SU-DHL-6 (cell line): Measurements from ENCODE around the gene MCEE.
A peak's percentile ranks its signal among the peaks of the same experiment; 100 is the strongest.
"Not testable (repeated sequence)": the region's sequence is repeated elsewhere in the genome, so short reads cannot be mapped to it uniquely, and the experiment has no call there.

ENCODE experiments used
- H2AFZ ChIP-seq: fragments of 200-600 bp; sonication (generic); 2 replicates; pipeline ENCODE4 v1.6.1; 2014; ENCODE audit warnings: low read depth, mild to moderate bottlenecking, moderate library complexity, mixed read lengths, antibody characterized with exemption, low read length; ENCODE audit not compliant: severe bottlenecking
- H3F3A ChIP-seq: fragments of 200-600 bp; shearing (Covaris generic); 2 replicates; pipeline ENCODE4 v1.6.0; 2016; ENCODE audit warnings: antibody characterized with exemption, mild to moderate bottlenecking; ENCODE audit not compliant: insufficient read depth
- H3K27ac ChIP-seq: fragments of 200-600 bp; sonication (generic); 2 replicates; pipeline ENCODE4 v1.5.1; 2016; ENCODE audit warnings: low read depth, mild to moderate bottlenecking, low read length, moderate library complexity, mixed read lengths
- H3K27me3 ChIP-seq: fragments of 200-600 bp; sonication (generic), shearing (Covaris generic); 2 replicates; pipeline ENCODE4 v1.6.0; 2014; ENCODE audit warnings: mild to moderate bottlenecking, low read length
- H3K36me3 ChIP-seq: fragments of 200-600 bp; sonication (generic); 2 replicates; pipeline ENCODE4 v1.6.1; 2014; ENCODE audit warnings: mild to moderate bottlenecking, low read length, mixed read lengths
- H3K4me2 ChIP-seq: fragments of 300-600, 200-600 bp; shearing (Covaris generic), sonication (generic); 2 replicates; pipeline ENCODE4 v1.6.0; 2014; ENCODE audit warnings: low read length, low read depth, mild to moderate bottlenecking; ENCODE audit not compliant: poor library complexity, severe bottlenecking
- H3K4me3 ChIP-seq: fragments of 200-600 bp; sonication (generic); 2 replicates; pipeline ENCODE4 v1.5.1; 2014; ENCODE audit warnings: antibody characterized with exemption, low read length, mild to moderate bottlenecking, mixed read lengths; ENCODE audit not compliant: insufficient read depth, poor library complexity, severe bottlenecking
- H3K79me2 ChIP-seq: fragments of 200-600 bp; sonication (generic); 2 replicates; pipeline ENCODE4 v1.6.1; 2014; ENCODE audit warnings: mild to moderate bottlenecking, low read length, moderate library complexity; ENCODE audit not compliant: insufficient read depth
- H3K9ac ChIP-seq: fragments of 200-600 bp; sonication (generic); 2 replicates; pipeline ENCODE4 v1.7.0; 2014; ENCODE audit warnings: mild to moderate bottlenecking, low read length
- H3K9me2 ChIP-seq: fragments of 200-600 bp; sonication (generic); replicated peaks from 2 replicates; pipeline ENCODE4 v1.6.1; 2014; ENCODE audit warnings: low read length; ENCODE audit not compliant: insufficient read depth
- H3K9me3 ChIP-seq: fragments of 200-600 bp; sonication (generic); 2 replicates; pipeline ENCODE4 v1.6.1; 2014; ENCODE audit warnings: low read length, mixed read lengths; ENCODE audit not compliant: insufficient read depth
- H4K20me1 ChIP-seq: fragments of 200-600 bp; sonication (generic); 2 replicates; pipeline ENCODE4 v1.6.1; 2014; ENCODE audit warnings: low read depth, mild to moderate bottlenecking, antibody characterized with exemption, low read length, moderate library complexity, mixed read lengths
- EZH2phosphoT487 ChIP-seq: fragments of 200-600 bp; sonication (generic), shearing (Covaris generic); conservative IDR thresholded peaks from 2 replicates; pipeline ENCODE4 v1.6.1; 2018; ENCODE audit warnings: mild to moderate bottlenecking, antibody characterized with exemption, low read length, moderate library complexity, mixed read lengths
- TF ChIP-seq, protein P1 (sequence below): fragments of 200-600 bp; sonication (generic); IDR thresholded peaks from one replicate; pipeline ENCODE4 v1.5.1; 2017; ENCODE audit warnings: antibody characterized with exemption, mild to moderate bottlenecking, low read length, moderate library complexity; ENCODE audit not compliant: insufficient read depth, poor library complexity, severe bottlenecking

The MCEE gene

DNA sequence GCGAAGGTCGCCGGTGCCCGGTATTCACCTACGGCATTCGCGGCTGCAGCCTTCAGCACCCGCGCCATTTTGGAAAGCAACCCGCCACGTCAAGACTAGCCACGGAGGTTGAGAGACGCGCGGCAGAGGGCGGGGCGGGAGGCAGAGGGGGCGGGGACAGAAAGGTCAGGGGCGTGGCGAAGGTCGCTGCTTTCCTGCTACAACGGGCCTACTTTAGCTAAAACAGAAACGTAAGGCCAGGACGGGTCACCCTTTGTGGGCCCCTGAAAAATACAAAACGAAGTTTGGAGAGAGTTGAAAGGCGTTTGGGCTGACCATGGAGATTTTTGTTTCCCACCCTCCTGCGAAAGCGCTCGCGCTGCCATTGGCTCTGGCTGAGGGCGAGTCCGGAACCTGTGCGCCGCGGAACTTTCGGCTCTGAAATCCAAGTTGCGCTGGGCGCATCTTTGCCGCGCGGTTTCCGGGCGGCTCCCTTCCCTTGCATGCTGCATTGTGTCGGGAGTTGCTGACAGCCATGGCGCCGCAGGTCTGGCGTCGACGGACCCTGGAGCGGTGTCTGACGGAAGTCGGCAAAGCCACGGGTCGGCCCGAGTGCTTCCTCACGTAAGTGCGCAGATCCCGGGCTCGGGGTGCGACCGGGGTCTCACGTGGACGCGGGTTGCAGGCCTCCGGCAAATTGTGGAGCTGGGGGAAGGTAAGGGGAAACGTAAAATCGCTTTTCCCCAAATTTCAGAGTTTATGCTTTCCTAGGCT is at the start of gene MCEE, which contains the start of gene MPHOSPH10:
Gene MCEE (minus strand): TSS at position 78 of the 753 bp plus-strand sequence. CDS start 10 bp downstream, at position 68.
Gene MPHOSPH10 (plus strand): TSS at position 483 of the 753 bp plus-strand sequence. CDS start 32 bp downstream, at position 515.
- Histone ChIP-seq H3K9me3 (no peaks in the 10 kb centered on the region), H3F3A (no peaks in the 10 kb centered on the region), H3K4me3 (peak within 1 kb of the TSS; percentile 83), H3K27me3 (no peaks in the 10 kb centered on the region), H3K4me2 (peak within 1 kb of the TSS; percentile 91), H3K27ac (peak within 1 kb of the TSS; percentile 78), H2AFZ (peak within 1 kb of the TSS; percentile 85), H3K9ac (peak within 1 kb of the TSS; percentile 84), H3K9me2 (no peaks in the 10 kb centered on the region), H3K79me2 (peaks cover 52% of the 10 kb centered on the region), H4K20me1 (no peaks in the 10 kb centered on the region), H3K36me3 (peaks cover 21% of the 10 kb centered on the region)
- no peak for TF ChIP-seq EZH2phosphoT487
- TF ChIP-seq, protein P1, sequence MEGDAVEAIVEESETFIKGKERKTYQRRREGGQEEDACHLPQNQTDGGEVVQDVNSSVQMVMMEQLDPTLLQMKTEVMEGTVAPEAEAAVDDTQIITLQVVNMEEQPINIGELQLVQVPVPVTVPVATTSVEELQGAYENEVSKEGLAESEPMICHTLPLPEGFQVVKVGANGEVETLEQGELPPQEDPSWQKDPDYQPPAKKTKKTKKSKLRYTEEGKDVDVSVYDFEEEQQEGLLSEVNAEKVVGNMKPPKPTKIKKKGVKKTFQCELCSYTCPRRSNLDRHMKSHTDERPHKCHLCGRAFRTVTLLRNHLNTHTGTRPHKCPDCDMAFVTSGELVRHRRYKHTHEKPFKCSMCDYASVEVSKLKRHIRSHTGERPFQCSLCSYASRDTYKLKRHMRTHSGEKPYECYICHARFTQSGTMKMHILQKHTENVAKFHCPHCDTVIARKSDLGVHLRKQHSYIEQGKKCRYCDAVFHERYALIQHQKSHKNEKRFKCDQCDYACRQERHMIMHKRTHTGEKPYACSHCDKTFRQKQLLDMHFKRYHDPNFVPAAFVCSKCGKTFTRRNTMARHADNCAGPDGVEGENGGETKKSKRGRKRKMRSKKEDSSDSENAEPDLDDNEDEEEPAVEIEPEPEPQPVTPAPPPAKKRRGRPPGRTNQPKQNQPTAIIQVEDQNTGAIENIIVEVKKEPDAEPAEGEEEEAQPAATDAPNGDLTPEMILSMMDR, result no peak

DNA sequence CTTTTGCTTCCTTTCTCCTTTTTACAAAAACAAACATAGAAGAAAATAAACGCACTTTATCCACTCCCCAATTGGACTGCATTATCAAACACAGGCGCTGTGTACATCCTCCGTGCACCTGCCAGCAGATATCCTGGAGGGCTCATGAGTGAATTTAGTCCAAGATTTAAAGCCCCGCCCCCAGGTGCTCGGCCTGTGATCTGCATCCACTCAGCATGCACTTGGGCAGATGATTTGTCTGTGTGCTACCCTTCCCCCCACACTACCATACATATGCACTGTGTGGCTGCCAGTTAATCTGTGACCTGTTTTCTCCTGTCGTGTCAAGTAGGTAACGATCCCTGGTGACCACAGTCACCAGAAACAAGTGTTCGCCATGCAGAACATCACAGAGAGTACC is 48.8 kb upstream of the MCEE start:
- not testable (repeated sequence) for H3K4me2 ChIP-seq, H3K9ac ChIP-seq, H3K36me3 ChIP-seq, H3K79me2 ChIP-seq, H3K27me3 ChIP-seq, H3K9me3 ChIP-seq, H3K27ac ChIP-seq, H3K4me3 ChIP-seq, H4K20me1 ChIP-seq, H3K9me2 ChIP-seq, H2AFZ ChIP-seq, H3F3A ChIP-seq

DNA sequence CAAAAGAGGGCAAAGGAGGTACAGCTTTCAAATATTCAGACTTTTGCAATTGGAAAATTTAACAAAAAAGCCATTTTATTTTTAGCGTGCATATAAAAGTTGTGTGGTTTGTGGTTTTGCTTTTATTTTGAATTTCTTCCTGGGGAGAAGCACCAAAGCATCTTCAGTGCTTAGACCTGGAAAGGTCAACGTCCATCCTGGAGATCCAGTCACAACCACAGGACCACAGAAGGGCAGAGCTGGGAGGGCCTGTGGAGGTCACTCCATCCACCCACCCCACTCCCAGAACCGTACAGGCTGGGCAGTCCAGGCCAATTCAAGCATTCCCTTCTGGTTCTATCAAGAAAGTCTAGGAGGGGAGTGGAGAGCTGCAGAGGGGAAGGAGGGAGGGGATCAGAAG is 44.2 kb upstream of the MCEE start:
- no peak overlapping the region for H2AFZ ChIP-seq
- H3K9me3 ChIP-seq, result no peaks in the 10 kb centered on the region
- no peak overlapping the region for H3K4me2 ChIP-seq
- no peaks in the 10 kb centered on the region for H3K36me3 ChIP-seq
- TF ChIP-seq EZH2phosphoT487, result no peak
- TF ChIP-seq, protein P1, result no peak
- no peaks in the 10 kb centered on the region for H3K79me2 ChIP-seq
- no peaks in the 10 kb centered on the region for H3F3A ChIP-seq
- no peak overlapping the region for H3K27ac ChIP-seq
- no peaks in the 10 kb centered on the region for H3K27me3 ChIP-seq
- H3K9ac ChIP-seq, result no peak overlapping the region
- H4K20me1 ChIP-seq, result no peaks in the 10 kb centered on the region
- H3K4me3 ChIP-seq, result no peak overlapping the region
- H3K9me2 ChIP-seq, result no peaks in the 10 kb centered on the region

DNA sequence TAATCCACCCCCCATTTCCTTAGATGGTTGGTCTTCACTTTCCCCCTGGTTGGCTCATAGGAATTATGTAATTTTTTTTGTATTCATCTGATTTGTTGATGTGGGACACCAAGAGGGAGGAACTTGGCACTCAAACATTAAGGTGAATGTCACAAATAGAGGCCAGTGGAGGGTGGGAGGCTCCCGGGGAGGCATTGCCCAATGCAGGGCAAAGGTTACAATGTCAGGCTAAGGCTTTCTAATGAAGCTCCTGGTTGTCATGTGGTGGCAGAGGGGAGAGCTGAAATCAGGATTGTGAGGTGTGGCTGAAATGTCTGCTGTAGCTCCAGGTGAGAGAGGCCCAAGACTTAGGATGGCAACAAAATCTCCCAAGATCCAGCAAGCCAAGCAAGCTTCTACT is 43.1 kb upstream of the MCEE start:
- Histone ChIP-seq H4K20me1 (no peaks in the 10 kb centered on the region), H3K4me2 (no peak overlapping the region)

More for the DNA sequence above, 43.1 kb upstream of the MCEE start:
- no peaks in the 10 kb centered on the region for H3K36me3 ChIP-seq
- H3K4me3 ChIP-seq, result no peak overlapping the region
- H3K9me3 ChIP-seq, result no peaks in the 10 kb centered on the region
- no peaks in the 10 kb centered on the region for H3K27me3 ChIP-seq
- H3K27ac ChIP-seq, result no peak overlapping the region
- TF ChIP-seq, protein P1, result no peak
- H3K79me2 ChIP-seq, result no peaks in the 10 kb centered on the region
- no peak overlapping the region for H3K9ac ChIP-seq
- no peaks in the 10 kb centered on the region for H3F3A ChIP-seq
- no peak overlapping the region for H2AFZ ChIP-seq
- H3K9me2 ChIP-seq, result no peaks in the 10 kb centered on the region
